GM18511 (cell line): Measurements from ENCODE around the gene EEPD1.
"Not testable (repeated sequence)": the region's sequence is repeated elsewhere in the genome, so short reads cannot be mapped to it uniquely, and the experiment has no call there.

Experiments
- ATAC-seq: cut with Tn5 transposase; IDR thresholded peaks from one replicate; pipeline ENCODE4 v1.9.1; 2021; ENCODE audit warnings: mild to moderate bottlenecking, moderate library complexity; ENCODE audit not compliant: unreplicated experiment

Gene EEPD1

GRCh38 chr7:36210291-36210922, 57.4 kb downstream of the EEPD1 start:
- ATAC-seq = no peak

DNA sequence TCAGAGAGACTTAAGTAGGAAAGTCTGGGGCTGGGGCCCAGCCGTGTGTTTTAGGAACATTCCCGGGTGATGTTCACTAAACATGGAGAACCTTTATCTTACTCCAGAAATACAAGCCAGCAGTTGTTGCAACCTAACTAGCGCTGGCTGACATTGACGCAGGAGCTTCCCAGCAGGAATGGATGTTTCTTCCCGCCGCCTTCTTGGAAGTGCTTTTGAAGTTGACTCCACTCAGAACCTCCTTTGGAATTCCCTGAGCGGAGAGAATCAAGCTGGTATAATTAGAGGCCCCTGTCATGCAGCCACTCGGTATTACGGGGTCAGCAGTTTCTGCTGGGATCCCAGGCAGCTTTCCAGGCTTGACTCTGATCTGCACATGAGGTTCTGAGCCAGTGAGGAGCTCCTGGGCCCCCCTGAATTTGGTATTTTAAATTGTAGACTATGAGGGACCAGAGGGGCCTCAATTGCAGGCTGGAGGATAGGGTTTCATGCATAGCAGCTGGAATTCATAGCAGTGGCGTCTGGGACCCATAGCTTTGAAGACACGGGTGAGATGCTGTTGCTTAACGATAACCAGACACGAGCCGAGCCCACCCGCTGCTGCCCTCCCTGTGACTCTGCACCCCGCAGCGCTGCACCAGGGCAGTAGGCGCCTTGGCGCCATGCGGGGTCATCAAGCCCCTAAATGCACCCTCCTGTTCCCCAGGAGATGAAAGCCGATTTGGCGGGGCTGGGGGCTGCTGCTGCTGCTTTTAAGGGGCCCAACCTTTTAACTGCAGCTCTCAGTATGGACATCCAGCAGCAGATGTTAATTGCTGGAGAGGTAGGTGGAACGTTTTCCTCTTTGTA, 61.8 kb downstream of the EEPD1 start:
- ATAC-seq = no peak

- no peak for ATAC-seq
Observed at GRCh38 chr7:36215457-36215765, 62.4 kb downstream of the EEPD1 start.

DNA sequence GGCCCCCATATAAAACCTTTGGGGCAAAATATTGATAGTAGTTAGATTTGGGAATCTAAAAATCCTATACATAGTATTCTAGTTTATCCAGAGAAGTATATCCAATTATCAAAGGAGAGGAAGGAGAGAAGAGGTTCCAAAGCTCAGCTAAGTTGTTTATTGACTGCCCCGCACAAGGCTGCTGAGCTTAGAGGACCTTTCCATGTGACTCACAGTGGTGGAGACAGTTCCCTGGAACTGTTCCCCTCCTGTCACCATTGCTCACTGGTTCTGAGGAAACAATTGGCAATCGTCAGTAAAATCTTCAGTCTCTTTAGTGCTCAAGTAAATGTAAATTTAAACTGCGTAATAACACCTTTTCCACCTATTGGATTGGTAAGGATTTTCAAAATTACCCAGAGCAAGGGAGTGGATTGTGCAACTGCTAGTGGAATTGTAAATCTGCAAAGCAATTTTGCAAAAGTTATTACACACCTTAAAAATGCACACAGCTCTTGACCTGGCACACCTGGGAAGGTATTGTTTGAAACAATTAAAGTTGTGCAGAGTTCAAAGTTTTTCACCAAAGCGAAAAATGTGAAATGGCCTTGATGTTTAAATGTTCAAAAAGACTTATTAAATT, 63.1 kb downstream of the EEPD1 start:
- no peak for ATAC-seq

GRCh38 chr7:36217211-36217960, 64.3 kb downstream of the EEPD1 start:
- ATAC-seq = peak; percentile 22

- ATAC-seq = peak; percentile 85
Observed at GRCh38 chr7:36217961-36218284, 64.9 kb downstream of the EEPD1 start.

- no peak for ATAC-seq
Observed at GRCh38 chr7:36219429-36219828, 66.4 kb downstream of the EEPD1 start.

GRCh38 chr7:36223851-36224250, 70.8 kb downstream of the EEPD1 start:
- no peak for ATAC-seq

DNA sequence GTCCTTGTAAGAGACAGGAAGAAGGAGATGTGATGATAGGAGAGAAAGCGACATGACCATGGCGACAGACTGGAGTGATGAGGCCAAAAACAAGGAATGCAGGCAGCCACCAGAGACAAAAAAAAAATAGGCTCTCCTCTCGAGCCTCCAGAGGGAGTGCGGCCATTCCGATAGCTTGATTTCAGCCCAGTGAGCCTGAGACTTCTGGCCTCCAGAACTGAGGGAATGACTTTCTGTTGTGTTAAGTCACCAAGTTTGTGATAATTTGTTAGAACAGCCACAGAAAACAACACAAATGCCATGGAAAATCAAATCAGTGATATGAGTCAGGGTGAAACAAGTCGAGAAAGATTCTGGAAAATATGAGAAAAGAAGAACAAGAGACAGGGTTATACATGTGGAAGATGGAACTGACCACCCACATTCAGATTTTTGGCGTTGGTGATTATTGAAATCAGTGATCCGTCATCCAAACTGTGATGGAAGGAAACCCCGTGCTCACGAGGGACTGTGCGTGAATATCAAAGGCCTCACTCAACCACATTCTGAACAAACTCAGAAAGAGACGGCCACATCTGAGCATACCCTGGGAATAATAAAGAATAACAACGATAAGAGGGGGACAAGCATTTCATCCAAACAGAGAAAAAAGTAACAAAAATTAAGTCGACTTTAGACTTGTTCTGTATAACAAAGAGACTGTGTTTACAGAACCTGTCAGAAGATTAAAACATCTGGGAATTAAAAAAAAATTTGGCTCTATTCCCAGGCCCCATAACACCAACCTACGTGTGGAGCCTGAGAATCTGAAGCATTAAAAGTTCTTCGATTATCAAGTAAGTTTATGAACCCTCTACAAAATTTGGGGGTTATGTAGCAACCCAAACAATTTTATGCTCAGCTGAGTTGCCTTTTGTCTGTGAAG, 72.1 kb downstream of the EEPD1 start:
- ATAC-seq = no peak

GRCh38 chr7:36226151-36226550, 73.1 kb downstream of the EEPD1 start:
- ATAC-seq = no peak

DNA sequence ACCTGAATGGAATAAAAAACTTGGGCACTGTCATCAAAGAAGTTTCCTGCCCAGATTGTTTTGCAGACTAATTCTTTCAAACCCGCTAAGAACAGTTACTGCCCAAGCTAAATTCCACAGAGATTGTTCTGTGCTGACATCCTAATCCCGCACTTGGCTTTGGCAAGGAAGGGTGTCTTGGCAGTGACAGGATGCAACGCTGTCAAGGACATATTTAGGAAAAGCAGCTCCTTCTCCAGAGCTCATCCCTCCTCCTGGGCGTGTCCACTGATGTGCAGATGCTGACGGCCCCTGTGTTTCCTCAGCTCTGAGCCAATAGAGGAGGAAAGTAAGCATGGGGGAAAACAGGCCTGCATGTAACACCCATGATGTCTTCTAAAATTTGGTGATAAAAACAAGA, 74.2 kb downstream of the EEPD1 start:
- no peak for ATAC-seq

DNA sequence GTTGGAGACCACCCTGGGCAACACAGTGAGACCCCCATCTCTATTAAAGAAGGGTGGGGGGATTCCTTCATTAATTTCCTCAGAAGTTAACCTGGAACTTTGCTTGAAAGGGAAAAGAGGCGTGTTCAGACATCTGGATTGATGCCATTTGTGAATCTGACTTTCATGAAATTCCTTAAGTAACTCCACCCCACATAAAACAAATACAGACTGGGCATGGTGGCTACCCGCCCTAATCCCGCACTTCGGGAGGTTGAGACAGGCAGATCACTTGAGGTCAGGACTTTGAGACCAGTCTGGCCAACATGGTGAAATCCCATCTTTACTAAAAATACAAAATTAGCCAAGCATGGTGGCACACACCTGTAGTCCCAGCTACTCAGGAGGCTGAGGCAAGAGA, 75.0 kb downstream of the EEPD1 start:
- ATAC-seq = no peak

- ATAC-seq = no peak
Observed at GRCh38 chr7:36231406-36231805, 78.4 kb downstream of the EEPD1 start.

- no peak for ATAC-seq
Observed at GRCh38 chr7:36232555-36232954, 79.5 kb downstream of the EEPD1 start.

DNA sequence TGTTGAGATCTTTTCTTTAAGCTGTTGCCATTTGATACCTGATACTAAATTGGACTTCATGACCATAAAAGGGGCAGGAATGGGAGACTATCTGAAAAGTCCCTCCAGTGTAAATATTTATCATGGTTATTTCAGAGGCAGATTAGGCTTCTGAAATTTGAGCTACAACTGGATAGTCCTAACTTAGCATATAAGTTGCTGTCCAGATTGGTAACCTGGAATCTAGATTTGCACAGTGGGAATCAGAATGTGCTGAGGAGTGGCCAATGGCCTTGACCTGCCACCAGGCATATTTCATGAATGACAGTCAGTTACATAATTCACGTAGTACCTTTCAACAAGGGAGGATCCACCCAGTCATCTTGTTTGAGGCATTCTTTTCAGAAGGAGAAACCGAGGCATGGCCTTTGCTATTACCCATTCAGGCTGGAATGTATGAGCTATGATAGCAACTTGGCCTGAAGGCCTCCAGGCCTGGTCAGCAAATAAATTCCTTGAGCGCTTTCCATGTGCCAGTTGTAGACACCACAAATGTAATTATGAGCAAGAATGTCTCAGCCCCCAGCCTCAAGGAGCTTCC, 80.0 kb downstream of the EEPD1 start:
- no peak for ATAC-seq

DNA sequence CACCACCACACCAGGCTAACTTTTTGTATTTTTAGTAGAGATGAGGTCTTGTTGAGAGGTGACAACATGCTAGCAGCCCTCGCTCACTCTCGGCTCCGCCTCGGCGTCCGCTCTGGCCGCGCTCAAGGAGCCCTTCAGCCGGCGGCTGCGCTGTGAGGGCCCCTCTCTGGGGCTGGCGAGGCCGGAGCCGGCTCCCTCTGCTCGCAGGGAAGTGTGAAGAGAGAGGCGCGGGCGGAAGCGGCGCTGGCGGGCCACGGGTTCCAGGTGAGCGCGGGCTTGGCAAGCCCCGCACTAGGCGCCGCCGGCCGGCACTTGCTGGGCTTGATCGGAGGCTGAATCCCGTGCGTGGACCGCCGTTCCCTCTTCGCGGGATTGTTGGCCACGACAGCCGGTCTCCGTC, 83.0 kb downstream of the EEPD1 start:
- ATAC-seq = no peak

- no peak for ATAC-seq
Observed at GRCh38 chr7:36238138-36238537, 85.1 kb downstream of the EEPD1 start.

DNA sequence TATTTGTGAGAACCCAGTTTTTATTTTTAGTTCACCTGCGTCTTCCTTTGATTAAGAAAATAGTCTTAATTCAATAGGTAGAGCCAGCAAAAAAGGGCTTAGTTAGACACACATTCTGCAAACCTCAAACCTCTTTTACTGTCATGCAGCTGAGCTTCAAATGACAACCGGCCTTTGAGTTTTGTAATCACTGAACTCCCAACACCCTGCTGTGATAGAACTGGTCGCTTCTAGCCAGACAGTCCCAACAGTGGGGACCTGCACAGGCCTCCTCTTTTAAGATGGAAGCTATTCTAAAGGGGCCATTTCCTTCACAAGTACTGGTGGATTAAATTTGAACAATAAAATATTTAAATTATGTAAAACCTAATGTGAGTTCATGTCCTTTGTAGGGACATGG, 90.3 kb downstream of the EEPD1 start:
- not testable (repeated sequence) for ATAC-seq

DNA sequence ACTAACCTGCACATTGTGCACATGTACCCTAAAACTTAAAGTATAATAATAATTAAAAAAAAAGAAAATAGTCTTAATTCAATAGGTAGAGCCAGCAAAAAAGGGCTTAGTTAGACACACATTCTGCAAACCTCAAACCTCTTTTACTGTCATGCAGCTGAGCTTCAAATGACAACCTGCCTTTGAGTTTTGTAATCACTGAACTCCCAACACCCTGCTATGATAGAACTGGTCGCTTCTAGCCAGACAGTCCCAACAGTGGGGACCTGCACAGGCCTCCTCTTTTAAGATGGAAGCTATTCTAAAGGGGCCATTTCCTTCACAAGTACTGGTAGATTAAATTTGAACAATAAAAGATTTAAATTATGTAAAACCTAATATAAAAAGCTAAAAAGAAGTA, 90.9 kb downstream of the EEPD1 start:
- not testable (repeated sequence) for ATAC-seq

DNA sequence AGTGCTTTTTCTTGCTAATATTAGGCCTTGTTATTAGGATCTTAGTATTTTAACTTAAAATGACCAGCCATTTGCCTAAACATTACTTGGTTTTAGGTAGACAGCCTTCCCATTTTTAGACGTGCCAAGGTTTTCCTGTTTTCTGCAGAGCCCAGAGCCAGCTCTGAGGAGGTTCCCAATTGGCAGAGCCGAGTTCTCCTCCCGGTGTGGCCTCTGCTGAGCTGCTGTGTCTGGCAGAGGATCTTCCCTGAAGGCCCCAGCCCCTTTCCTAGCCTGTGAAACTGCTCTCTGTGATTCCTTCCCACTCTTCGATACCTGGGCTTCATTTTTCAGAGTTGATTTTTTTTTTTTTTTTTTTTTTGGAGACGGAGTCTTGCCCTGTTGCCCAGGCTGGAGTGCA, 91.4 kb downstream of the EEPD1 start:
- no peak for ATAC-seq
